ENCODE results near the gene SLC8B1.
A peak's percentile ranks its signal among the peaks of the same experiment; 100 is the strongest.

SLC8B1 gene

GRCh38 chr12:113325916-113326315 lies 9.0 kb downstream of the SLC8B1 start:
- ATAC-seq (replicated peaks) = no peak
- peaks cover 15% of the 10 kb centered on the region for H3K36me3 Mint-ChIP-seq (ENCODE audit: insufficient read depth)
- no peaks in the 10 kb centered on the region for H3K27me3 Mint-ChIP-seq
- H3K9me3 Mint-ChIP-seq = no peaks in the 10 kb centered on the region
- H3K4me3 Mint-ChIP-seq = no peak overlapping the region
- DNase-seq = no peak
- H3K27ac Mint-ChIP-seq = no peak overlapping the region
- H3K4me1 Mint-ChIP-seq (ENCODE audit: low read depth in 2 of 2) = peaks cover 7 to 28% of the 10 kb centered on the region in 2 donors

GRCh38 chr12:113322343-113322742 lies 12.6 kb downstream of the SLC8B1 start:
- H3K27ac Mint-ChIP-seq = no peak overlapping the region
- ATAC-seq (replicated peaks) = no peak
- no peaks in the 10 kb centered on the region for H3K27me3 Mint-ChIP-seq
- peaks cover 20% of the 10 kb centered on the region for H3K36me3 Mint-ChIP-seq (ENCODE audit: insufficient read depth)
- no peak overlapping the region for H3K4me3 Mint-ChIP-seq
- peaks cover 3 to 11% of the 10 kb centered on the region in 2 donors for H3K4me1 Mint-ChIP-seq (ENCODE audit: low read depth in 2 of 2)
- no peaks in the 10 kb centered on the region for H3K9me3 Mint-ChIP-seq
- DNase-seq = no peak

DNA sequence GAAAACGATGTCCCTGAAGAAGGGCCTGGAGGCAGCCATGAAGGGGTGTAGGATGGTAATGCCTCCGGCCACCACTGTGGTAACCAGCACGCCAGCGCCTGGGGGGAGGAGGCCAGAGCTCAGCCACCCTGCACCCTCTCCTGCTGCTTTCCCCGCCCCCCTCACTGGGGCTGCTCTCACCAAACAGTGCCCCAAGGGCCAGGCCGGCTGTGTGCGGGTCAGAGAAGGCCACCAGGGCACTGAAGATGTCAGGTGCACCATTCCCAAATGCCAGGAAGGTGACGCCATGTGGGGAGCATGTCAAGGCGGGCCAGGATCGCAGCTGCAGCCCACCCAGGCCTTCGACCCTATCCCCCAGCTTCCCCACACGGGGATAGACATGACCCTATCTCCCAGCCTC lies 14.5 kb downstream of the SLC8B1 start:
- Mint-ChIP-seq H3K4me1 (ENCODE audit: low read depth in 2 of 2) (peaks cover 3 to 11% of the 10 kb centered on the region in 2 donors), H3K4me3 (no peak overlapping the region), H3K27me3 (no peaks in the 10 kb centered on the region), H3K27ac (peak overlapping the region in 1 of 2 donors; percentile 62), H3K36me3 (ENCODE audit: insufficient read depth) (peaks cover 14% of the 10 kb centered on the region), H3K9me3 (no peaks in the 10 kb centered on the region)
- no peak for DNase-seq
- no peak for ATAC-seq (replicated peaks)

- Mint-ChIP-seq H3K4me3 (no peak overlapping the region), H3K27ac (peak overlapping the region; percentile 41 to 62), H3K9me3 (no peaks in the 10 kb centered on the region), H3K4me1 (ENCODE audit: low read depth in 2 of 2) (peaks cover 3 to 6% of the 10 kb centered on the region in 2 donors), H3K27me3 (no peaks in the 10 kb centered on the region), H3K36me3 (ENCODE audit: insufficient read depth) (peaks cover 13% of the 10 kb centered on the region)
- ATAC-seq (replicated peaks) (no peak), DNase-seq (no peak)
Observed at GRCh38 chr12:113318900-113319628, 15.8 kb downstream of the SLC8B1 start.

DNA sequence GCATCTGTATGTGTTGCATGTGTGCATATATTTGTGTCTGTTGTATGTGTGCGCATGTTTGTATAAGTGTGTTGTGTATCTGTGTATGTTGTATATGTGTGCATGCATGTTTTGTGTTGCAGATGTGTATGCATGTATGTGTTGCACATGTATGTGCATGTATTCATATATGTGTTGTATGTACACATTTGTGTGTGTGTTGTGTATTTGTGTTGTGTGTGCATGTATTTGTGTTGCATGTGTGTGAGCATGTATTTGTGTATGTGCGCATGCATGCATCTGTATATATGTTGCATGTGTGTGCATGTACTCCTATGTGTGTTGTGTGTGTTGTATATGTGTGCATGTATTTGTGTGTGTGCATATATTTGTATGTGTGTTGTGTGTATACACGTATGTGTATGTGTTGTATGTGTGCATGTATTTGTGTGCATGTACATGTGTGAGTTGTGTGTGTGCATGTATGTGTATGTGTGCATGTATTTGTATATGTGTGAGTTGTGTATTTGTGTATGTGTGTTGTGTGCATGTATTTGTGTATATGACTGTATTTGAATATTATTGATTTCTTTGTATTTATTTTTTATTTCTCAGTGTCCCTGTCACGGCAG lies 16.8 kb downstream of the SLC8B1 start:
- H3K9me3 Mint-ChIP-seq = no peaks in the 10 kb centered on the region
- no peaks in the 10 kb centered on the region for H3K27me3 Mint-ChIP-seq
- ATAC-seq (replicated peaks) (no peak), DNase-seq (no peak)
- no peak overlapping the region for H3K4me3 Mint-ChIP-seq
- peaks cover 19% of the 10 kb centered on the region for H3K36me3 Mint-ChIP-seq (ENCODE audit: insufficient read depth)
- peak overlapping the region in 1 of 2 donors; percentile 23 for H3K27ac Mint-ChIP-seq
- peaks cover 3 to 6% of the 10 kb centered on the region in 2 donors for H3K4me1 Mint-ChIP-seq (ENCODE audit: low read depth in 2 of 2)

- no peak for ATAC-seq (replicated peaks)
- no peak overlapping the region for H3K4me3 Mint-ChIP-seq
- DNase-seq = no peak
- H3K27ac Mint-ChIP-seq = no peak overlapping the region
- no peaks in the 10 kb centered on the region for H3K9me3 Mint-ChIP-seq
- peaks cover 15% of the 10 kb centered on the region for H3K36me3 Mint-ChIP-seq (ENCODE audit: insufficient read depth)
- no peaks in the 10 kb centered on the region for H3K27me3 Mint-ChIP-seq
- peaks cover 3 to 6% of the 10 kb centered on the region in 2 donors for H3K4me1 Mint-ChIP-seq (ENCODE audit: low read depth in 2 of 2)
Observed at GRCh38 chr12:113317122-113317521, 17.8 kb downstream of the SLC8B1 start.

- no peak for DNase-seq
- H3K9me3 Mint-ChIP-seq = no peaks in the 10 kb centered on the region
- H3K27ac Mint-ChIP-seq = peak overlapping the region in 1 of 2 donors; percentile 15
- ATAC-seq (replicated peaks) = no peak
- H3K4me3 Mint-ChIP-seq = no peak overlapping the region
- peaks cover 15% of the 10 kb centered on the region for H3K36me3 Mint-ChIP-seq (ENCODE audit: insufficient read depth)
- H3K27me3 Mint-ChIP-seq = no peaks in the 10 kb centered on the region
- peaks cover 3 to 6% of the 10 kb centered on the region in 2 donors for H3K4me1 Mint-ChIP-seq (ENCODE audit: low read depth in 2 of 2)
Observed at GRCh38 chr12:113316155-113316554, 18.8 kb downstream of the SLC8B1 start.

GRCh38 chr12:113315358-113315757 lies 19.6 kb downstream of the SLC8B1 start:
- peaks cover 3 to 6% of the 10 kb centered on the region in 2 donors for H3K4me1 Mint-ChIP-seq (ENCODE audit: low read depth in 2 of 2)
- no peaks in the 10 kb centered on the region for H3K9me3 Mint-ChIP-seq
- H3K4me3 Mint-ChIP-seq = no peak overlapping the region
- ATAC-seq (replicated peaks) = no peak
- no peak for DNase-seq
- no peaks in the 10 kb centered on the region for H3K27me3 Mint-ChIP-seq
- peaks cover 18% of the 10 kb centered on the region for H3K36me3 Mint-ChIP-seq (ENCODE audit: insufficient read depth)
- peak overlapping the region in 1 of 2 donors; percentile 69 for H3K27ac Mint-ChIP-seq

DNA sequence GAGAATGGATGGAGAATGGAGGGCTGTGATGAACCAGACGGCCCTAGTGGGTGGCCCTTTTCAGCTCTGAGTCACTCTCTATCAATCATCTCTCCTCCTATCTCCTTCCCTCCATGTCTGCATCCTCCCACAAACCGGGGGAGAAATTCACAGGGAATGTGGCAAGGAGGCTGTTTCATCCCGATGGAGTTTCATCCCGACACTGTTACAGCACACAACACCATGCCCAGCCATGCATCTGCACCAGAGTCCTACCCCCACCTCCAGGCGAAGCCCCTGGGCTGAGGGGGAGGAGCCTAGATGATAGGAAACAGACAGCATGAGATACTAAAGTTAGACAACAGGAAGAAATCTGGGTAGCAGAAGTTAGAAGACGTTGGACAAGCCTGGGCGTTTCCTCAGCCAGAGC lies 20.8 kb downstream of the SLC8B1 start:
- no peak overlapping the region for H3K27ac Mint-ChIP-seq
- DNase-seq (no peak), ATAC-seq (replicated peaks) (no peak)
- H3K9me3 Mint-ChIP-seq = no peaks in the 10 kb centered on the region
- peaks cover 20% of the 10 kb centered on the region for H3K36me3 Mint-ChIP-seq (ENCODE audit: insufficient read depth)
- peaks cover 3 to 6% of the 10 kb centered on the region in 2 donors for H3K4me1 Mint-ChIP-seq (ENCODE audit: low read depth in 2 of 2)
- H3K27me3 Mint-ChIP-seq = no peaks in the 10 kb centered on the region
- no peak overlapping the region for H3K4me3 Mint-ChIP-seq

DNA sequence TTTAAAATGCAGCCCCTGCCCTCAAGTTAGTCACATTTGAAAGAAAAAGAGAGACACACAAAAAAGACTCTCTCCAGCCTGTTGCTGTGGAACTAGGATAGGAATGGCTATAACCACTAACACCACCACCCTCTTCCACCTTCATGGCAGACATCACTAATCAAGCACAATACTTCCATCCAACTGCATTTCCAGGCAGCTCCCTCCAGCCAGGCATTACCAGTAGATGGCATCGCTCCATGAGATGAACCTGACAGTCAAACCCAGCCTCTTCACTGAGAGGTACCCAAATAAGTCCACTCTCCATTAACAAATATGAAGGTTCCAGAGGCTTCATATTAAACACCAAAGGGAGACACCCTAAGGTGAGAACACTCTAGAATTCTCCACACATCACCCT lies 24.4 kb downstream of the SLC8B1 start:
- Mint-ChIP-seq H3K27ac (no peak overlapping the region), H3K27me3 (no peaks in the 10 kb centered on the region), H3K9me3 (no peaks in the 10 kb centered on the region), H3K36me3 (ENCODE audit: insufficient read depth) (peaks cover 36% of the 10 kb centered on the region), H3K4me1 (ENCODE audit: low read depth in 2 of 2) (no peaks in the 10 kb centered on the region), H3K4me3 (no peak overlapping the region)
- ATAC-seq (replicated peaks) (no peak), DNase-seq (no peak)

GRCh38 chr12:113306382-113306781 lies 28.5 kb downstream of the SLC8B1 start:
- no peak for ATAC-seq (replicated peaks)
- no peak overlapping the region for H3K4me3 Mint-ChIP-seq
- H3K4me1 Mint-ChIP-seq (ENCODE audit: low read depth in 2 of 2) = peaks cover 0 to 3% of the 10 kb centered on the region in 2 donors
- no peak for DNase-seq
- peak overlapping the region in 1 of 2 donors; percentile 12 for H3K27ac Mint-ChIP-seq
- peaks cover 31% of the 10 kb centered on the region for H3K36me3 Mint-ChIP-seq (ENCODE audit: insufficient read depth)
- no peaks in the 10 kb centered on the region for H3K9me3 Mint-ChIP-seq
- H3K27me3 Mint-ChIP-seq = no peaks in the 10 kb centered on the region

GRCh38 chr12:113305281-113305856 lies 29.5 kb downstream of the SLC8B1 start:
- ATAC-seq (replicated peaks) (no peak), DNase-seq (no peak)
- H3K4me1 Mint-ChIP-seq (ENCODE audit: low read depth in 2 of 2) = peaks cover 0 to 3% of the 10 kb centered on the region in 2 donors
- peak overlapping the region in 1 of 2 donors; percentile 44 for H3K27ac Mint-ChIP-seq
- H3K27me3 Mint-ChIP-seq = no peaks in the 10 kb centered on the region
- no peaks in the 10 kb centered on the region for H3K9me3 Mint-ChIP-seq
- peaks cover 33% of the 10 kb centered on the region for H3K36me3 Mint-ChIP-seq (ENCODE audit: insufficient read depth)
- H3K4me3 Mint-ChIP-seq = no peak overlapping the region

GRCh38 chr12:113302886-113303640 lies 31.8 kb downstream of the SLC8B1 start:
- peak overlapping the region; percentile 22 to 52 for H3K27ac Mint-ChIP-seq
- no peak for ATAC-seq (replicated peaks)
- no peaks in the 10 kb centered on the region for H3K27me3 Mint-ChIP-seq
- DNase-seq = no peak
- peaks cover 0 to 3% of the 10 kb centered on the region in 2 donors for H3K4me1 Mint-ChIP-seq (ENCODE audit: low read depth in 2 of 2)
- H3K9me3 Mint-ChIP-seq = no peaks in the 10 kb centered on the region
- H3K4me3 Mint-ChIP-seq = no peak overlapping the region
- peaks cover 34% of the 10 kb centered on the region for H3K36me3 Mint-ChIP-seq (ENCODE audit: insufficient read depth)

Measured in effector memory CD8-positive, alpha-beta T cell (primary cell).